ENCODE results near the gene C21orf58.

- TF ChIP-seq, protein P1, sequence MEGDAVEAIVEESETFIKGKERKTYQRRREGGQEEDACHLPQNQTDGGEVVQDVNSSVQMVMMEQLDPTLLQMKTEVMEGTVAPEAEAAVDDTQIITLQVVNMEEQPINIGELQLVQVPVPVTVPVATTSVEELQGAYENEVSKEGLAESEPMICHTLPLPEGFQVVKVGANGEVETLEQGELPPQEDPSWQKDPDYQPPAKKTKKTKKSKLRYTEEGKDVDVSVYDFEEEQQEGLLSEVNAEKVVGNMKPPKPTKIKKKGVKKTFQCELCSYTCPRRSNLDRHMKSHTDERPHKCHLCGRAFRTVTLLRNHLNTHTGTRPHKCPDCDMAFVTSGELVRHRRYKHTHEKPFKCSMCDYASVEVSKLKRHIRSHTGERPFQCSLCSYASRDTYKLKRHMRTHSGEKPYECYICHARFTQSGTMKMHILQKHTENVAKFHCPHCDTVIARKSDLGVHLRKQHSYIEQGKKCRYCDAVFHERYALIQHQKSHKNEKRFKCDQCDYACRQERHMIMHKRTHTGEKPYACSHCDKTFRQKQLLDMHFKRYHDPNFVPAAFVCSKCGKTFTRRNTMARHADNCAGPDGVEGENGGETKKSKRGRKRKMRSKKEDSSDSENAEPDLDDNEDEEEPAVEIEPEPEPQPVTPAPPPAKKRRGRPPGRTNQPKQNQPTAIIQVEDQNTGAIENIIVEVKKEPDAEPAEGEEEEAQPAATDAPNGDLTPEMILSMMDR (IDR thresholded peaks at IDR 0.05): no peak
- TF ChIP-seq POLR2A (IDR thresholded peaks at IDR 0.05): no peak
Observed at GRCh38 chr21:46355161-46356004, 31.7 kb upstream of the C21orf58 start.
